GM23338 (cell line): ENCODE measurements around the gene F8. TPM values are rescaled to one million over a fixed set of nuclear protein-coding genes. Genes with fewer than 3 reads are reported as not detected.
"Not testable (repeated sequence)": the region's sequence is repeated elsewhere in the genome, so short reads cannot be mapped to it uniquely, and the experiment has no call there.

ENCODE experiments used
- ATAC-seq: fragments of 200-7000 bp; cut with Tn5 transposase; 3 replicates; pipeline ENCODE4 v1.9.1; 2020
- DNase-seq: peaks from one replicate; pipeline ENCODE4 v3.0.0-alpha.2; 2015; ENCODE audit warnings: low spot score
- H2AFZ ChIP-seq: fragments of 200-600 bp; sonication (generic); 2 replicates; pipeline ENCODE4 v1.8.0; 2016; ENCODE audit warnings: antibody characterized with exemption, mild to moderate bottlenecking, moderate library complexity
- H3F3A ChIP-seq: fragments of 200-600 bp; sonication (generic); replicated peaks from 2 replicates; pipeline ENCODE4 v1.8.0; 2017; ENCODE audit warnings: antibody characterized with exemption, mixed run types, low read depth
- H3K27ac ChIP-seq: fragments of 200-600 bp; sonication (generic); 2 replicates; pipeline ENCODE4 v1.6.1; 2016; ENCODE audit warnings: low read depth
- H3K27me3 ChIP-seq: fragments of 200-600 bp; sonication (generic); 2 replicates; pipeline ENCODE4 v1.8.0; 2016; ENCODE audit warnings: mild to moderate bottlenecking, mixed run types, moderate library complexity; ENCODE audit not compliant: insufficient read depth
- H3K36me3 ChIP-seq: fragments of 200-600 bp; sonication (generic); 2 replicates; pipeline ENCODE4 v1.8.0; 2016; ENCODE audit warnings: mild to moderate bottlenecking; ENCODE audit not compliant: insufficient read depth
- H3K4me1 ChIP-seq: fragments of 200-600 bp; sonication (generic); 2 replicates; pipeline ENCODE4 v1.8.0; 2016; ENCODE audit warnings: mild to moderate bottlenecking, moderate library complexity; ENCODE audit not compliant: insufficient read depth
- H3K4me2 ChIP-seq: fragments of 200-600 bp; sonication (generic); 2 replicates; pipeline ENCODE4 v1.7.1; 2017; ENCODE audit warnings: mixed run types
- H3K4me3 ChIP-seq: fragments of 200-600 bp; sonication (generic); 2 replicates; pipeline ENCODE4 v1.6.1; 2016; ENCODE audit warnings: mixed run types
- H3K79me2 ChIP-seq: fragments of 200-600 bp; sonication (generic); replicated peaks from 2 replicates; pipeline ENCODE4 v1.8.0; 2017; ENCODE audit warnings: mild to moderate bottlenecking; ENCODE audit not compliant: insufficient read depth
- H3K9me2 ChIP-seq: fragments of 200-600 bp; sonication (generic); 2 replicates; pipeline ENCODE4 v1.8.0; 2017; ENCODE audit not compliant: insufficient read depth
- H4K20me1 ChIP-seq: fragments of 200-600 bp; sonication (generic); replicated peaks from 2 replicates; pipeline ENCODE4 v1.8.0; 2017; ENCODE audit warnings: mild to moderate bottlenecking; ENCODE audit not compliant: insufficient read depth
- H3K27ac Mint-ChIP-seq: 2 replicates; pipeline ENCODE4 v1.8.0; 2020; ENCODE audit warnings: inconsistent platforms, mild to moderate bottlenecking, moderate library complexity, mixed read lengths
- H3K27me3 Mint-ChIP-seq: 3 replicates; pipeline ENCODE4 v1.8.0; 2022; ENCODE audit warnings: low read depth, mild to moderate bottlenecking, moderate library complexity, mixed read lengths, inconsistent platforms; ENCODE audit not compliant: insufficient read depth, poor library complexity
- H3K36me3 Mint-ChIP-seq: 3 replicates; pipeline ENCODE4 v1.8.0; 2021; ENCODE audit warnings: low read depth, mild to moderate bottlenecking, inconsistent platforms, moderate library complexity, mixed read lengths
- H3K4me1 Mint-ChIP-seq: 3 replicates; pipeline ENCODE4 v1.8.0; 2020; ENCODE audit warnings: mild to moderate bottlenecking, inconsistent platforms, mixed read lengths
- H3K4me3 Mint-ChIP-seq: 3 replicates; pipeline ENCODE4 v1.8.0; 2021; ENCODE audit warnings: moderate library complexity, mild to moderate bottlenecking, inconsistent platforms, mixed read lengths
- H3K9me3 Mint-ChIP-seq: 3 replicates; pipeline ENCODE4 v1.8.0; 2020; ENCODE audit warnings: moderate library complexity, mild to moderate bottlenecking, inconsistent platforms, mixed read lengths
- NANOG ChIP-seq: IDR thresholded peaks from 2 replicates; pipeline ENCODE4 v1.6.1; 2016; ENCODE audit warnings: antibody characterized with exemption, borderline replicate concordance
- polyA plus RNA-seq: library from polyadenylated mRNA; unstranded; fragments of >200 nt; fragmentation: Nextera tagmentation; extraction: Ambion mirVana; gene quantifications from 2 replicates; pipeline ENCODE4 v1.2.1, GENCODE V29; 2016
- total RNA-seq: library from RNA; depleted of rRNA; stranded (reverse); fragments of >200 nt; shearing (Covaris generic); gene quantifications from 2 replicates; pipeline ENCODE4 v1.2.3, GENCODE V29; 2014
- TF ChIP-seq, protein P1 (sequence below): IDR thresholded peaks from 2 replicates; pipeline ENCODE4 v1.6.1; 2016; ENCODE audit warnings: antibody characterized with exemption
- TF ChIP-seq, protein P2 (sequence below), 2 experiments: fragments of 200-600 bp in 1 of 2; sonication (generic) in 1 of 2; conservative IDR thresholded peaks; 2 replicates each; pipeline versions ENCODE4 v1.5.1 to v1.6.1; 2016 to 2017; ENCODE audit warnings: antibody characterized with exemption in 2 of 2, low read depth in 2 of 2, mild to moderate bottlenecking in 2 of 2, moderate library complexity in 1 of 2
- TF ChIP-seq, protein P3 (sequence below): fragments of 250-450 bp; sonication (Bioruptor Pico); IDR thresholded peaks from 2 replicates; pipeline ENCODE4 v1.5.0; 2020; ENCODE audit warnings: mild to moderate bottlenecking, moderate library complexity

The F8 gene
- total and polyA plus RNA-seq, 2 experiments from 2014 or later, result 0.70 to 1.8 TPM

DNA sequence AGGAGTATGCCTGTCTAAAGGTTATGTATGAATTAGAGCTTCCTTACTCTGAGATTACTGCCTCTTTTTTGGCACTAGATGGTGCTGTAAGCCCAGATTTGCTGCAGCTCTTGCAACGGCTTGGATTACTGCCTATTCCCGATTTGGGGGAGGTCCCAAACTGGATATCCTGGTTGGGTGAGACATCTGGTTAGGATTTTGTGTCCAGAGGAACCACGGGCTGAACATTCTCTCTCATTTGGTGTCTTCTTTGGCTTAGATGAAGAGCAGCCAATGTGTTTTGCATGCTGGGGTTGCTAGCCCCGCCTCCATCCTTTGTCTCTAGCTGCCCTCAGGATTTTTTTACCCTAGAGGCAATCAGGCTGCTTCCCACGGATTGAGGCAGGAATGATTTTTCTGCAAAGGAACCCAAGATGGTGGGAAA is 104.5 kb downstream of the F8 start (continued):
- TF ChIP-seq, protein P1, sequence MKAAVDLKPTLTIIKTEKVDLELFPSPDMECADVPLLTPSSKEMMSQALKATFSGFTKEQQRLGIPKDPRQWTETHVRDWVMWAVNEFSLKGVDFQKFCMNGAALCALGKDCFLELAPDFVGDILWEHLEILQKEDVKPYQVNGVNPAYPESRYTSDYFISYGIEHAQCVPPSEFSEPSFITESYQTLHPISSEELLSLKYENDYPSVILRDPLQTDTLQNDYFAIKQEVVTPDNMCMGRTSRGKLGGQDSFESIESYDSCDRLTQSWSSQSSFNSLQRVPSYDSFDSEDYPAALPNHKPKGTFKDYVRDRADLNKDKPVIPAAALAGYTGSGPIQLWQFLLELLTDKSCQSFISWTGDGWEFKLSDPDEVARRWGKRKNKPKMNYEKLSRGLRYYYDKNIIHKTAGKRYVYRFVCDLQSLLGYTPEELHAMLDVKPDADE, result no peak
- TF ChIP-seq NANOG, result no peak

DNA sequence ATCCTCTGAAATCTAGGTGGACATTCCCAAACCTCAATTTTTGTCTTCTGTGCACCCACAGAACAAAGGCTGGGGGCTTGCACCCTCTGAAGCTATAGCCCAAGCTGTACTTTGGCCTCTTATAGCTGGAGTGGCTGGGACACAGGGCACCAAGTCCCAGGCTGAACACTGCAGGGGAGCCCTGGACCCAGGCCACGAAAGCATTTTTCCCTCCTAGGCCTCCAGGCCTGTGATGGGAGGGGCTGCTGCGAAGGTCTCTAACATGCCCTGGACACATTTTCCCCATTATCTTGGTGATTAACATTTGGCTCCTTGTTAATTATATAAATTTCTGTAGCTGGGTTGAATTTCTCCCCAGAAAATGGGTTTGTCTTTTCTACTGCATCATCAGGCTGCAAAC is 108.5 kb downstream of the F8 start:
- no peaks in the 10 kb centered on the region for H4K20me1 ChIP-seq
- Mint-ChIP-seq H3K36me3 (no peaks in the 10 kb centered on the region), H3K27ac (no peak overlapping the region), H3K27me3 (peaks cover 4% of the 10 kb centered on the region), H3K4me3 (no peak overlapping the region), H3K9me3 (peaks cover 29% of the 10 kb centered on the region), H3K4me1 (peaks cover 5% of the 10 kb centered on the region; the same call in 1 of the 3 replicates)
- ATAC-seq (no peak), DNase-seq (no peak)
- H3K9me2 ChIP-seq, result no peaks in the 10 kb centered on the region
- TF ChIP-seq NANOG, result no peak
- TF ChIP-seq, protein P1, result no peak
- TF ChIP-seq, protein P2, sequence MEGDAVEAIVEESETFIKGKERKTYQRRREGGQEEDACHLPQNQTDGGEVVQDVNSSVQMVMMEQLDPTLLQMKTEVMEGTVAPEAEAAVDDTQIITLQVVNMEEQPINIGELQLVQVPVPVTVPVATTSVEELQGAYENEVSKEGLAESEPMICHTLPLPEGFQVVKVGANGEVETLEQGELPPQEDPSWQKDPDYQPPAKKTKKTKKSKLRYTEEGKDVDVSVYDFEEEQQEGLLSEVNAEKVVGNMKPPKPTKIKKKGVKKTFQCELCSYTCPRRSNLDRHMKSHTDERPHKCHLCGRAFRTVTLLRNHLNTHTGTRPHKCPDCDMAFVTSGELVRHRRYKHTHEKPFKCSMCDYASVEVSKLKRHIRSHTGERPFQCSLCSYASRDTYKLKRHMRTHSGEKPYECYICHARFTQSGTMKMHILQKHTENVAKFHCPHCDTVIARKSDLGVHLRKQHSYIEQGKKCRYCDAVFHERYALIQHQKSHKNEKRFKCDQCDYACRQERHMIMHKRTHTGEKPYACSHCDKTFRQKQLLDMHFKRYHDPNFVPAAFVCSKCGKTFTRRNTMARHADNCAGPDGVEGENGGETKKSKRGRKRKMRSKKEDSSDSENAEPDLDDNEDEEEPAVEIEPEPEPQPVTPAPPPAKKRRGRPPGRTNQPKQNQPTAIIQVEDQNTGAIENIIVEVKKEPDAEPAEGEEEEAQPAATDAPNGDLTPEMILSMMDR (conservative IDR thresholded peaks at IDR 0.05; ENCODE audit: low read depth in 2 of 2), result no peak
- TF ChIP-seq, protein P3, sequence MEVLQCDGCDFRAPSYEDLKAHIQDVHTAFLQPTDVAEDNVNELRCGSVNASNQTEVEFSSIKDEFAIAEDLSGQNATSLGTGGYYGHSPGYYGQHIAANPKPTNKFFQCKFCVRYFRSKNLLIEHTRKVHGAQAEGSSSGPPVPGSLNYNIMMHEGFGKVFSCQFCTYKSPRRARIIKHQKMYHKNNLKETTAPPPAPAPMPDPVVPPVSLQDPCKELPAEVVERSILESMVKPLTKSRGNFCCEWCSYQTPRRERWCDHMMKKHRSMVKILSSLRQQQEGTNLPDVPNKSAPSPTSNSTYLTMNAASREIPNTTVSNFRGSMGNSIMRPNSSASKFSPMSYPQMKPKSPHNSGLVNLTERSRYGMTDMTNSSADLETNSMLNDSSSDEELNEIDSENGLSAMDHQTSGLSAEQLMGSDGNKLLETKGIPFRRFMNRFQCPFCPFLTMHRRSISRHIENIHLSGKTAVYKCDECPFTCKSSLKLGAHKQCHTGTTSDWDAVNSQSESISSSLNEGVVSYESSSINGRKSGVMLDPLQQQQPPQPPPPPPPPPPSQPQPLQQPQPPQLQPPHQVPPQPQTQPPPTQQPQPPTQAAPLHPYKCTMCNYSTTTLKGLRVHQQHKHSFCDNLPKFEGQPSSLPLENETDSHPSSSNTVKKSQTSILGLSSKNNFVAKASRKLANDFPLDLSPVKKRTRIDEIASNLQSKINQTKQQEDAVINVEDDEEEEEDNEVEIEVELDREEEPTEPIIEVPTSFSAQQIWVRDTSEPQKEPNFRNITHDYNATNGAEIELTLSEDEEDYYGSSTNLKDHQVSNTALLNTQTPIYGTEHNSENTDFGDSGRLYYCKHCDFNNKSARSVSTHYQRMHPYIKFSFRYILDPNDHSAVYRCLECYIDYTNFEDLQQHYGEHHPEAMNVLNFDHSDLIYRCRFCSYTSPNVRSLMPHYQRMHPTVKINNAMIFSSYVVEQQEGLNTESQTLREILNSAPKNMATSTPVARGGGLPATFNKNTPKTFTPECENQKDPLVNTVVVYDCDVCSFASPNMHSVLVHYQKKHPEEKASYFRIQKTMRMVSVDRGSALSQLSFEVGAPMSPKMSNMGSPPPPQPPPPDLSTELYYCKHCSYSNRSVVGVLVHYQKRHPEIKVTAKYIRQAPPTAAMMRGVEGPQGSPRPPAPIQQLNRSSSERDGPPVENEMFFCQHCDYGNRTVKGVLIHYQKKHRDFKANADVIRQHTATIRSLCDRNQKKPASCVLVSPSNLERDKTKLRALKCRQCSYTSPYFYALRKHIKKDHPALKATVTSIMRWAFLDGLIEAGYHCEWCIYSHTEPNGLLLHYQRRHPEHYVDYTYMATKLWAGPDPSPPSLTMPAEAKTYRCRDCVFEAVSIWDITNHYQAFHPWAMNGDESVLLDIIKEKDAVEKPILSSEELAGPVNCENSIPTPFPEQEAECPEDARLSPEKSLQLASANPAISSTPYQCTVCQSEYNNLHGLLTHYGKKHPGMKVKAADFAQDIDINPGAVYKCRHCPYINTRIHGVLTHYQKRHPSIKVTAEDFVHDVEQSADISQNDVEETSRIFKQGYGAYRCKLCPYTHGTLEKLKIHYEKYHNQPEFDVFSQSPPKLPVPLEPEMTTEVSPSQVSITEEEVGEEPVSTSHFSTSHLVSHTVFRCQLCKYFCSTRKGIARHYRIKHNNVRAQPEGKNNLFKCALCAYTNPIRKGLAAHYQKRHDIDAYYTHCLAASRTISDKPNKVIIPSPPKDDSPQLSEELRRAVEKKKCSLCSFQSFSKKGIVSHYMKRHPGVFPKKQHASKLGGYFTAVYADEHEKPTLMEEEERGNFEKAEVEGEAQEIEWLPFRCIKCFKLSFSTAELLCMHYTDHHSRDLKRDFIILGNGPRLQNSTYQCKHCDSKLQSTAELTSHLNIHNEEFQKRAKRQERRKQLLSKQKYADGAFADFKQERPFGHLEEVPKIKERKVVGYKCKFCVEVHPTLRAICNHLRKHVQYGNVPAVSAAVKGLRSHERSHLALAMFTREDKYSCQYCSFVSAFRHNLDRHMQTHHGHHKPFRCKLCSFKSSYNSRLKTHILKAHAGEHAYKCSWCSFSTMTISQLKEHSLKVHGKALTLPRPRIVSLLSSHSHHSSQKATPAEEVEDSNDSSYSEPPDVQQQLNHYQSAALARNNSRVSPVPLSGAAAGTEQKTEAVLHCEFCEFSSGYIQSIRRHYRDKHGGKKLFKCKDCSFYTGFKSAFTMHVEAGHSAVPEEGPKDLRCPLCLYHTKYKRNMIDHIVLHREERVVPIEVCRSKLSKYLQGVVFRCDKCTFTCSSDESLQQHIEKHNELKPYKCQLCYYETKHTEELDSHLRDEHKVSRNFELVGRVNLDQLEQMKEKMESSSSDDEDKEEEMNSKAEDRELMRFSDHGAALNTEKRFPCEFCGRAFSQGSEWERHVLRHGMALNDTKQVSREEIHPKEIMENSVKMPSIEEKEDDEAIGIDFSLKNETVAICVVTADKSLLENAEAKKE, result no peak
- H3K4me1 ChIP-seq, result no peaks in the 10 kb centered on the region
- no peaks in the 10 kb centered on the region for H3K27me3 ChIP-seq
- no peaks in the 10 kb centered on the region for H3F3A ChIP-seq
- H2AFZ ChIP-seq, result no peak overlapping the region
- no peak overlapping the region for H3K4me3 ChIP-seq
- no peaks in the 10 kb centered on the region for H3K79me2 ChIP-seq
- no peak overlapping the region for H3K4me2 ChIP-seq
- H3K36me3 ChIP-seq, result no peaks in the 10 kb centered on the region
- H3K27ac ChIP-seq, result no peak overlapping the region

DNA sequence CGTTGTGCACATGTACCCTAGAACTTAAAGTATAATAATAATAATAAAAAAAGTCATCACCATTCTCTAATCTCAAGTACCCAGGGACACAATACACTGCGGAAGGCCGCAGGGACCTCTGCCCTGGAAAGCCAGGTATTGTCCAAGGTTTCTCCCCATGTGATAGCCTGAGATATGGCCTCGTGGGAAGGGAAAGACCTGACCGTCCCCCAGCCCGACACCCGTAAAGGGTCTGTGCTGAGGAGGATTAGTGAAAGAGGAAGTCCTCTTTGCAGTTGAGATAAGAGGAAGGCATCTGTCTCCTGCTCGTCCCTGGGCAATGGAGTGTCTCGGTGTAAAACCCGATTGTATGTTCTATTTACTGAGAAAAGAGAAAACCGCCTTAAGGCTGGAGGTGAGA is 112.0 kb downstream of the F8 start:
- H3K36me3 ChIP-seq, H3K4me2 ChIP-seq, H3K4me3 ChIP-seq, H3K79me2 ChIP-seq, H3K4me1 ChIP-seq, H3K4me1 Mint-ChIP-seq, H3K27ac Mint-ChIP-seq, H3K27me3 Mint-ChIP-seq, H2AFZ ChIP-seq, H3K4me3 Mint-ChIP-seq, H3K9me2 ChIP-seq, H3F3A ChIP-seq, H4K20me1 ChIP-seq, ATAC-seq, H3K36me3 Mint-ChIP-seq, H3K27me3 ChIP-seq, H3K27ac ChIP-seq, DNase-seq: not testable (repeated sequence)
- peaks cover 29% of the 10 kb centered on the region for H3K9me3 Mint-ChIP-seq

DNA sequence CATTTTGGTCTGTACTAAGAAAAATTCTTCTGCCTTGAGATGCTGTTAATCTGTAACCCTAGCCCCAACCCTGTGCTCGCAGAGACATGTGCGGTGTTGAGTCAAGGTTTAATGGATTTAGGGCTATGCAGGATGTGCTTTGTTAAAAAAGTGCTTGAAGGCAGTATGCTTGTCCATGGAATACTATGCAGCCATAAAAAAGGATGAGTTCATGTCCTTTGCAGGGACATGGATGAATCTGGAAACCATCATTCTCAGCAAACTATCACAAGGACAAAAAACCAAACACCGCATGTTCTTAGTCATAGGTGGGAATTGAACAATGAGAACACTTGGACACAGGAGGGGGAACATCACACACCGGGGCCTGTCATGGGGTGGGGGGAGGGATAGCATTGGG is 112.5 kb downstream of the F8 start:
- H3K27ac ChIP-seq, H3K27me3 Mint-ChIP-seq, H3K79me2 ChIP-seq, H3K36me3 Mint-ChIP-seq, H3K27ac Mint-ChIP-seq, H3F3A ChIP-seq, H2AFZ ChIP-seq, ATAC-seq, H3K4me3 ChIP-seq, DNase-seq, H3K4me1 Mint-ChIP-seq, H3K36me3 ChIP-seq, H4K20me1 ChIP-seq, H3K4me1 ChIP-seq, H3K9me2 ChIP-seq, H3K27me3 ChIP-seq, H3K4me3 Mint-ChIP-seq, H3K4me2 ChIP-seq: not testable (repeated sequence)
- H3K9me3 Mint-ChIP-seq, result peaks cover 29% of the 10 kb centered on the region
